NCI-H2196 (cell line): ENCODE measurements around the gene OR8K1.

Experiments used
- DNase-seq: peaks from one replicate; lab custom pipeline; 2025; ENCODE audit not compliant: unreplicated experiment; lab: John Stamatoyannopoulos, UW

OR8K1 gene

DNA sequence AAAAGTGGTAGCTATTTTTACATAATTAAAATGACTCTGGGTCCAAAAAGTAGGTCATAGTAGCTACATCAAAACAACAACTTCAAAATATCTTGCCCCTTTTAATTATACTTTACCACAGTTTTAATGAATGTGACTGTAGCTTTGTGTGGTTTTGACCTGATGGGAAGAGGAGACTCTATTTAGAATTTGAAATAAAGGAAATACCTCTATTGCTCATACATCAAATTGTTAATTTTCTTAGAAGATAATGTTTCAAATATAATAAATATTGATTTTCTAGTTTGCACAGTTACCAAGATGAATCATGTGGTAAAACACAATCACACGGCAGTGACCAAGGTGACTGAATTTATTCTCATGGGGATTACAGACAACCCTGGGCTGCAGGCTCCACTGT lies at the start of gene OR8K1:
TSS of gene OR8K1 (plus strand) at position 301 of the 400 bp plus-strand sequence. CDS start at position 301, 0 bp downstream.
- DNase-seq, result no peak

DNA sequence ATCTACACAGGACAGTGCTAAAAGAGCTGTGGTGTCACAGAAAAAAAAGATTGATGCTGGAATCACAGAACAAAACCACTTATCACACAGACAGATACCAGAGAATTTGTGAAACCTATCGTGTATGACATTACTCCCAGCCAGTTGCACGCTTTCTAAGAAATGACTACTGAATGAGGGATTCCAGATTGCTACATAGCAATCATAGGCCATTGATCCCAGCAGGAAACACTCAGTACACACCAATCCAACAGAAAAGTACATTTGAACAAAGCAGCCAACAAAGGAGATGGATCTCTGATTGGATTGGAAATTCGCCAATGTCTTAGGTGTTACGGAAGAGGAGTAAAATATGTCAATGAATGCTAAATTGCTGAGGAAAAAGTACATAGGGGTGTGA lies 48.9 kb upstream of the OR8K1 start:
- DNase-seq, result no peak

DNA sequence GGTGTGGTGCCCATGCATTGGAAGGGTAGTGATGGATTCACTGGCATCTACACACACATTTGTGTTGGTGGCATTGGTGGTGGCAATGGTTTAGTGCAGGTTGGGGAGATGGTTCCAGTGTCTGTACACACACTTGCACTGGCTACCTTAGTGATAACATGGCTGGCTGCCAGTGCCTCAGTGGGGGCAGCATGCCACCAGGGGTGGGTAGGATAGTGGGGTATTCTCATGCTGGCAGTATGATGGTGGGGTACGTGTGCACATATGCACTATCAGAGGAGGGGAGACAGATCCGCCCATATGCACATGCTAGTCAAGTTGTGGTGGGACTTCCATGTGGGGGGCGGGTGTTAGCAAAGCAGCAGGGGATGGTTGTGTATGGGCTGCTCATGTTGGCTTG lies 38.0 kb upstream of the OR8K1 start:
- no peak for DNase-seq

DNA sequence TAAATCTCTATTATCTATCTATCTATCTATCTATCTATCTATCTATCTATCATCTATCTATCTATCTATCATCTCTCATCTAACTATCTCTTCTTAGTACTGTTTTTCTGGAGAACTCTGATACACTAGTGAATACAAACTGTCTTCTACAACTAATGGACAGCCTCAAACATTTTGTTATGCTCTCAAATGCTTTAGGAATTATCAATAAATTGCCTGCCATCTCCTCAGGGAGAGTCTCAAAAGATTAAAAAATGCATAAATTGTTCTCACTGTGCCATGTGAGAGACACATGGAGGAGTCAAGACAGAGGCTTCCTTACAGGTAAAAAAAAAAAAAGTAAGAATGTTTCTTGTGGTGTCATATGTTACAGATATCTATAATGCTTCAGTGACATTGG lies 31.0 kb upstream of the OR8K1 start, which contains the start of gene OR8K3:
TSS of gene OR8K3 (plus strand) at position 301 of the 400 bp plus-strand sequence. CDS start 3,163 bp downstream, outside the sequence.
- DNase-seq, result no peak

DNA sequence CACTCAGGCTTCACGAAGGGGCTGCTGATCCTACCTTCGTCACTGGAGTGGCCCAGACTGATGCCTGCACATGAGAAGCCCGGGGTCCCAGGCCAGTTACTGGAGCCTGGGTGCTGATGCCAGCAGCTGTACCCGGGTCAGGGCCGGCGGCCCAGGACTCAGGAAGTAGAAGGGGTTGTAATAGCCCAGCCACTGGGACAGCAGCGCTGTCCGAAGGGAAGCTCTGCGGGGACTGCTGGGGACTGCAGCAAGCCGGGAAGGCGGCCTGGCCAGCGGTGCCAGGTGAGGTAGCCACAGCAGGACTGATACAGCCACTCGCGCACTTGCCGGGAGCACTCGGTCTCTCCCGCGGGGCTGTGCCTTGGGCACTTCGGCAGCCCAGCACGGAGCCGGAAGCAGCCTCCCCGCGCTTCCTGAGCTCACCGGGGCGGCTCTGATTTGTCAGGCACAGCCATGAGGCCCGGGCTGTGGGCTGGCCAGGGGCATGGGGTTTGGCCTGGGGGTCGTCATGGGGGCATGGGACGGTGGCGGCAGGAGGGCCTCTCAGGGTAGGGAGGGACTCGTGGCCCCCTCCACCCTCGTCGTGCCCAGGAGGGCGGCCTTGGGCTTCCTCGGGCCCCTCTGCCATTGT lies 13.9 kb upstream of the OR8K1 start:
- DNase-seq, result no peak

DNA sequence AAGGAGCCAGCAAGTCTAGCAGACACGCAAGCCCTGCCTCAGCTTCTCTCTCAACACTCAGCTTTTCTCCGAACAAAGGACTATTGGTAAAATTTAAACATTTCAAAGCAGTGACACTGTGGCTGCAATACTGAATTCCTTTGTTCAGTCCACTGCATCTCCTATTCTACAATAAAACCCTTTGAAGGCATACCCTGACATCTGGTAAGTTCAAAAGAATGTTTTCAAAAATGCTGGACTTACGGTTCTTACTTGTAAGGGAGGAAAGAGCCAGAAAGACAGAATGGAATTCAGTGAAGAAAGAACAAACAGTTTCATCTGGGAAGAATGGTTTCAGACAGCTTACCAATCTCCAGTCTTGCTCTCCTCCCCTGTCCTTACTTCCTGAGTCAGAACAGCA lies 12.7 kb upstream of the OR8K1 start:
- DNase-seq, result no peak

DNA sequence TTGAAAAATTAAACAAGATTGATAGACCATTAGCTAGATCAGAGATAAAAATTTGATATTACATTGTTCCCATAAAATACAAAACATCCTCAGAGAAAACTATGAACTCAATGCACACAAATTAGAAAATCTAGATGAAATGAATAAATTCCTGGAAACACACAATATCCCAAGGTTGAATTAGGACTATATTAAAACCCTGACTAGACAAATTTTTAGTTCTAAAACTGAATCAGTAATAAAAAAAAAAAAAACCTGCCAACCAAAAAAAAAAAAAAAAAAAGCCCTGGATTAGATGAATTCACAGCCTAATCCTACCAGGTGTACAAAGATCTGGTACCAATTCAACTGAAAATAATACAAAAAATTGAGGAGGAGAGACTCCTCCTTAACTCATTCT lies 5.5 kb upstream of the OR8K1 start:
- no peak for DNase-seq

DNA sequence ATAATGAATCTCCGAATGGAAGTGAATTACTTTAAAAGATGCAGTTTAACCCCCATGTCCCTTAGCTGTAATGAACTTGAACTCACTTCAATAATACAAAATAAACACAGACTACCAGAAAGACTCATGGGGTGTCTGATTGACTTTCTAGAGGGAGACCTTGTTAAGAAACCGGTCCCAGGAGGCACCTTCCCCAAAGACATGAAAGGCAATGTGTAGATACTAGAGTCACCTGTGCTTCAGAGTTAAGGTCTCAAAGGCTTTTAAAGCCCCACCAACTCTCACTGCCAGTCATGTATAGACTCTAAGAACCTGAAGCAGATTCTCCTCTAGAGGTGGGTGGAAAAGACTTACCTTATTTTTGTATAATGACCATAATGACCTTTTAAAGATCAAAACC lies 8.2 kb downstream of the OR8K1 start, which contains the start of gene OR8J1:
TSS of gene OR8J1 (plus strand) at position 301 of the 400 bp plus-strand sequence. CDS start 5,956 bp downstream, outside the sequence.
- no peak for DNase-seq

DNA sequence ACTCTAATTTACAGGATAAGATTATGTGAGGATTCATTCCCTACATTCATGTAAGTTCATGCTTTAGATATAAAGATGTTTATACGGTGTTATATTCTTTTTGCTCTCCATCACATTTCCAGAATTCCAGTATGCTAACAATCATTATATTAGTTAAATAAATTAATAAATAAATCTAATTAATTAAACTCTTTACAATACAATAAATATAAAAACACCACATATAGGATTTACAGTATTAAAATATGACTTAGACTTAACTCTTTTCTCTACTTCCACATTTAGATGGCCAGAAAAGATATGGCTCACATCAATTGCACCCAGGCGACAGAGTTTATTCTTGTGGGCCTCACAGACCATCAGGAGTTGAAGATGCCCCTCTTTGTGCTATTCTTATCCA lies 29.5 kb downstream of the OR8K1 start, which contains the start of gene OR8U1:
TSS of gene OR8U1 (plus strand) at position 301 of the 400 bp plus-strand sequence. CDS start at position 301, 0 bp downstream.
- DNase-seq, result no peak

DNA sequence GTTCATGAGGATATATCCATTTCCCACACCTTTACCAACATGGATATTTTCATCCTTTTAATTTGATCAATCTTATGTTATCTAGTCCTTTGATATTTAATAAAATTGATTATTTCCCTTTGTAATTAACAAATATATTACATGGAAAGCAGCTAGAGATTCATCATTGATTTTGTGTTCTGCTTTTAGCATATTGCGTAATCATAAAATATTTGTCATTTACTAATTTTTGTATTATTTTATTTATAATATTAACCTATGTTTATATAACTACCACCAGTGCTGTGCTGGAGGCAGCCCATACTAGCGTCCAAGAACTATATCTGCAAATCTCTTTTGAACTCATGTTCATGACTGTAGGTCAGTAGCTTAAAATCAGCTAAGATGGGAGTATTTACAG lies 34.3 kb downstream of the OR8K1 start:
- DNase-seq, result no peak

DNA sequence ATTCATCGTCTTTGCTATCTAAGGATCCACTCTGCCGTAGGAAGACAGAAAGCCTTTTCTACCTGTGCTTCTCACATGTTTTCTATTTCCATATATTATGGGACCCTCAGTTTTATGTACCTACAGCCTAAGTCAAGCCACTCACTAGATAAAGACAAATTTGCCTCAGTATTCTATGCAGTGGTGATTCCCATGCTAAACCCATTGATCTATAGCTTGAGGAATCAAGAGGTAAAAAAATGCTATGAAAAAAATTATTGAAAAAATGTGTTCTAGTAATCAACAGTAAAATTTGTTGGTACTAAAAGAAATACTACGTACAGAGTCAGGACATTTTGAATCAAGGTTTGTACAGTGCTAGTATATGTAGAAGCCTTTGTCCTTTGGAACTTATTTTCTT lies 48.5 kb downstream of the OR8K1 start:
- no peak for DNase-seq

DNA sequence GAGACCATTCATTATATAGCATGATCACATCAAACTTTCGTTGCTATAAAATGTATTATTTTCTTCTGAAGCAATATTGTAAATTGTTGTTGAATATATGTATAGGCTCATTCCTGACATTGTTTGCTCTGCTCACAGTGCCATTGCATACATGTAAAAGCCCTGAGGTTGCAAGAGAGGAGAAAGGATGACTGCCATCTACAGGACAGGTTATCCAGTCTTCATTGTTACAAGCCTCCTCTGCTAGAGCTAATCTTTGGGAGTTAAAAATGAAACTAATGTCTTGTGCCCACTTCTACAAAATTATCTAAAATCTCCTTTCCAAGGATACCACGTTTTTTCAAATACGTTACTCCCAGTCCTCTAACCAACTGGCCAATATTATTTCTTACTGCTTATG lies 50.2 kb downstream of the OR8K1 start:
- no peak for DNase-seq
